HepG2 (cell line): ENCODE data around the gene SP6. TPM values are rescaled to one million over a fixed set of nuclear protein-coding genes. Genes with fewer than 3 reads are reported as not detected.

Experiments
- MIER2 ChIP-seq: IDR thresholded peaks from 2 replicates; pipeline ENCODE4 v1.6.1; 2016; ENCODE audit warnings: missing biosample characterization, missing genetic modification reagents
- NCOR1 ChIP-seq: fragments of 200-600 bp; sonication (generic); IDR thresholded peaks from 2 replicates; pipeline ENCODE4 v1.7.0; 2017; ENCODE audit warnings: antibody characterized with exemption, low read length, borderline replicate concordance
- SOX5 ChIP-seq: IDR thresholded peaks from 2 replicates; pipeline ENCODE4 v1.6.1; 2016; ENCODE audit warnings: borderline replicate concordance
- ZSCAN29 ChIP-seq: sonication (generic); formaldehyde crosslinking; conservative IDR thresholded peaks from 2 replicates; pipeline ENCODE4 v1.4.0; 2020; ENCODE audit warnings: mild to moderate bottlenecking, missing genetic modification reagents
- polyA plus RNA-seq, 8 experiments: library from polyadenylated mRNA; depleted of rRNA in 3 of 8; stranded (reverse) in 7 of 8; unstranded in 1 of 8; fragments of >200 nt; fragmentation: Illumina TruSeq in 4 of 8; extraction: Trizol in 4 of 8; gene quantifications; 2 replicates each; pipeline versions ENCODE4 v1.2.1 to v1.2.3, GENCODE V29; 2011 to 2016; ENCODE audit warnings: low read depth in 4 of 8, missing spikeins in 1 of 8, mixed read lengths in 1 of 8; ENCODE audit not compliant: insufficient read depth in 1 of 8
- total RNA-seq, 5 experiments: library from RNA; depleted of rRNA; stranded (reverse); fragments of >200 nt; fragmentation: Illumina TruSeq; extraction: Trizol; gene quantifications; 2 replicates each; pipeline ENCODE4 v1.2.3, GENCODE V29; 2016; ENCODE audit warnings: low read depth in 1 of 5
- TF ChIP-seq, protein P1 (sequence below): IDR thresholded peaks from 2 replicates; pipeline ENCODE4 v1.6.1; 2016; ENCODE audit warnings: mild to moderate bottlenecking, missing biosample characterization, missing genetic modification reagents
- TF ChIP-seq, protein P2 (sequence below): sonication (generic); formaldehyde crosslinking; IDR thresholded peaks from 2 replicates; pipeline ENCODE4 v1.4.0; 2020; ENCODE audit warnings: mild to moderate bottlenecking, missing genetic modification reagents
- TF ChIP-seq, protein P3 (sequence below): sonication (generic); formaldehyde crosslinking; IDR thresholded peaks from 2 replicates; pipeline ENCODE4 v1.4.0; 2020; ENCODE audit warnings: missing genetic modification reagents, borderline replicate concordance

The SP6 gene
- total and polyA plus RNA-seq, 2 of the 13 experiments (the other 11 are each of a cell fraction or from before 2014, with no cell fraction given): 0.07 TPM

DNA sequence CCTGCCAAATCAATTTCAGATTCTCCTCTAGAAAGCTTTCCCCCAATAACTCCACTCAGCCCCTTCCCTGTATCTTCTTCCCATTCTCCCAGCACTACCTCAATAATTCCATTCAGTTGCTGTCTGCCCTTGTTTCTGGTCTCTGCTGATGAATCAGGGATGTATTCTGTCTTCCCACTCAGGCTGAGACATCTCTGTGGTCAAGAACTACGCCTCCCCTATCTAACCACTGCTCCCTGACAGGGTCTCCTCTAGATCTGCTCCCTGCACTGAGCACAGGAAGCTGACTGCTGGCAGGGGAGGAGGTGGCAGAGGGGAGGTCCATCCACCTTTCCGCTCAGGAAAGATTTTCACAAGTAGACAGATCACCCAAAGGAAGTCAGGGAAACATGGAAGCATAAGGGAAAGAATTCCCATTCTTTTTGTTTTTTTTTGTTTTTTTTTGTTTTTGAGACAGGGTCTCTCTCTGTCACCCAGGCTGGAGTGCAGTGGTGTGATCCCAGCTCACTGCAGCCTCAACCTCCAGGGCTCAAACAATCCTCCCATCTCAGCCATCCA, 28.1 kb upstream of the SP6 start (continued):
- TF ChIP-seq, protein P1, sequence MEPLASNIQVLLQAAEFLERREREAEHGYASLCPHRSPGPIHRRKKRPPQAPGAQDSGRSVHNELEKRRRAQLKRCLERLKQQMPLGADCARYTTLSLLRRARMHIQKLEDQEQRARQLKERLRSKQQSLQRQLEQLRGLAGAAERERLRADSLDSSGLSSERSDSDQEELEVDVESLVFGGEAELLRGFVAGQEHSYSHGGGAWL (CRISPR knock-in tag): no peak
- TF ChIP-seq MIER2 (CRISPR knock-in tag) (no peak), NCOR1 (no peak), ZSCAN29 (no peak), SOX5 (no peak)
- TF ChIP-seq, protein P2, sequence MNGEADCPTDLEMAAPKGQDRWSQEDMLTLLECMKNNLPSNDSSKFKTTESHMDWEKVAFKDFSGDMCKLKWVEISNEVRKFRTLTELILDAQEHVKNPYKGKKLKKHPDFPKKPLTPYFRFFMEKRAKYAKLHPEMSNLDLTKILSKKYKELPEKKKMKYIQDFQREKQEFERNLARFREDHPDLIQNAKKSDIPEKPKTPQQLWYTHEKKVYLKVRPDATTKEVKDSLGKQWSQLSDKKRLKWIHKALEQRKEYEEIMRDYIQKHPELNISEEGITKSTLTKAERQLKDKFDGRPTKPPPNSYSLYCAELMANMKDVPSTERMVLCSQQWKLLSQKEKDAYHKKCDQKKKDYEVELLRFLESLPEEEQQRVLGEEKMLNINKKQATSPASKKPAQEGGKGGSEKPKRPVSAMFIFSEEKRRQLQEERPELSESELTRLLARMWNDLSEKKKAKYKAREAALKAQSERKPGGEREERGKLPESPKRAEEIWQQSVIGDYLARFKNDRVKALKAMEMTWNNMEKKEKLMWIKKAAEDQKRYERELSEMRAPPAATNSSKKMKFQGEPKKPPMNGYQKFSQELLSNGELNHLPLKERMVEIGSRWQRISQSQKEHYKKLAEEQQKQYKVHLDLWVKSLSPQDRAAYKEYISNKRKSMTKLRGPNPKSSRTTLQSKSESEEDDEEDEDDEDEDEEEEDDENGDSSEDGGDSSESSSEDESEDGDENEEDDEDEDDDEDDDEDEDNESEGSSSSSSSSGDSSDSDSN (CRISPR knock-in tag): no peak
- TF ChIP-seq, protein P3, sequence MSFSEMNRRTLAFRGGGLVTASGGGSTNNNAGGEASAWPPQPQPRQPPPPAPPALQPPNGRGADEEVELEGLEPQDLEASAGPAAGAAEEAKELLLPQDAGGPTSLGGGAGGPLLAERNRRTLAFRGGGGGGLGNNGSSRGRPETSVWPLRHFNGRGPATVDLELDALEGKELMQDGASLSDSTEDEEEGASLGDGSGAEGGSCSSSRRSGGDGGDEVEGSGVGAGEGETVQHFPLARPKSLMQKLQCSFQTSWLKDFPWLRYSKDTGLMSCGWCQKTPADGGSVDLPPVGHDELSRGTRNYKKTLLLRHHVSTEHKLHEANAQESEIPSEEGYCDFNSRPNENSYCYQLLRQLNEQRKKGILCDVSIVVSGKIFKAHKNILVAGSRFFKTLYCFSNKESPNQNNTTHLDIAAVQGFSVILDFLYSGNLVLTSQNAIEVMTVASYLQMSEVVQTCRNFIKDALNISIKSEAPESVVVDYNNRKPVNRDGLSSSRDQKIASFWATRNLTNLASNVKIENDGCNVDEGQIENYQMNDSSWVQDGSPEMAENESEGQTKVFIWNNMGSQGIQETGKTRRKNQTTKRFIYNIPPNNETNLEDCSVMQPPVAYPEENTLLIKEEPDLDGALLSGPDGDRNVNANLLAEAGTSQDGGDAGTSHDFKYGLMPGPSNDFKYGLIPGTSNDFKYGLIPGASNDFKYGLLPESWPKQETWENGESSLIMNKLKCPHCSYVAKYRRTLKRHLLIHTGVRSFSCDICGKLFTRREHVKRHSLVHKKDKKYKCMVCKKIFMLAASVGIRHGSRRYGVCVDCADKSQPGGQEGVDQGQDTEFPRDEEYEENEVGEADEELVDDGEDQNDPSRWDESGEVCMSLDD (CRISPR knock-in tag): no peak
